GM18858 (cell line): ENCODE data around the gene HS3ST4.

Experiments
- ATAC-seq: cut with Tn5 transposase; IDR thresholded peaks from one replicate; pipeline ENCODE4 v1.9.1; 2021; ENCODE audit not compliant: unreplicated experiment

HS3ST4 gene

GRCh38 chr16:25817876-25818275 lies 126.1 kb downstream of the HS3ST4 start:
- ATAC-seq: no peak

GRCh38 chr16:25823891-25824290 lies 132.1 kb downstream of the HS3ST4 start:
- ATAC-seq: no peak

GRCh38 chr16:25827709-25828108 lies 135.9 kb downstream of the HS3ST4 start:
- ATAC-seq: no peak

- ATAC-seq: no peak
Measured at GRCh38 chr16:25828510-25828909, 136.8 kb downstream of the HS3ST4 start.

- ATAC-seq: no peak
Measured at GRCh38 chr16:25832291-25832690, 140.5 kb downstream of the HS3ST4 start.

- ATAC-seq: no peak
Measured at GRCh38 chr16:25834101-25834500, 142.3 kb downstream of the HS3ST4 start.

GRCh38 chr16:25835126-25835525 lies 143.4 kb downstream of the HS3ST4 start:
- ATAC-seq: no peak

- no peak for ATAC-seq
Measured at GRCh38 chr16:25838724-25839186, 147.0 kb downstream of the HS3ST4 start.

GRCh38 chr16:25841761-25842160 lies 150.0 kb downstream of the HS3ST4 start:
- no peak for ATAC-seq

- ATAC-seq: no peak
Measured at GRCh38 chr16:25845901-25846300, 154.1 kb downstream of the HS3ST4 start.

GRCh38 chr16:25854141-25854540 lies 162.4 kb downstream of the HS3ST4 start:
- ATAC-seq: no peak

- ATAC-seq: no peak
Measured at GRCh38 chr16:25855063-25855462, 163.3 kb downstream of the HS3ST4 start.

GRCh38 chr16:25855818-25856217 lies 164.1 kb downstream of the HS3ST4 start:
- ATAC-seq: no peak

- ATAC-seq: no peak
Measured at GRCh38 chr16:25859645-25860044, 167.9 kb downstream of the HS3ST4 start.

- ATAC-seq: no peak
Measured at GRCh38 chr16:25867041-25867440, 175.3 kb downstream of the HS3ST4 start.

- no peak for ATAC-seq
Measured at GRCh38 chr16:25868106-25868505, 176.3 kb downstream of the HS3ST4 start.

GRCh38 chr16:25868706-25869370 lies 177.1 kb downstream of the HS3ST4 start:
- ATAC-seq: no peak

- ATAC-seq: no peak
Measured at GRCh38 chr16:25872369-25873070, 180.8 kb downstream of the HS3ST4 start.

- no peak for ATAC-seq
Measured at GRCh38 chr16:25874196-25874595, 182.4 kb downstream of the HS3ST4 start.

- no peak for ATAC-seq
Measured at GRCh38 chr16:25875956-25876598, 184.3 kb downstream of the HS3ST4 start.

- ATAC-seq: no peak
Measured at GRCh38 chr16:25877103-25877502, 185.3 kb downstream of the HS3ST4 start.

GRCh38 chr16:25886598-25886997 lies 194.8 kb downstream of the HS3ST4 start:
- ATAC-seq: no peak
